ENCODE measurements around the gene TMEM255B. TPM values are rescaled to one million over a fixed set of nuclear protein-coding genes. Genes with fewer than 3 reads are reported as not detected.

Gene TMEM255B
- total and polyA plus RNA-seq, 9 of the 15 experiments (the other 6 are each of a cell fraction or from before 2014, with no cell fraction given): 0.01 to 0.75 (median 0.23) TPM

DNA sequence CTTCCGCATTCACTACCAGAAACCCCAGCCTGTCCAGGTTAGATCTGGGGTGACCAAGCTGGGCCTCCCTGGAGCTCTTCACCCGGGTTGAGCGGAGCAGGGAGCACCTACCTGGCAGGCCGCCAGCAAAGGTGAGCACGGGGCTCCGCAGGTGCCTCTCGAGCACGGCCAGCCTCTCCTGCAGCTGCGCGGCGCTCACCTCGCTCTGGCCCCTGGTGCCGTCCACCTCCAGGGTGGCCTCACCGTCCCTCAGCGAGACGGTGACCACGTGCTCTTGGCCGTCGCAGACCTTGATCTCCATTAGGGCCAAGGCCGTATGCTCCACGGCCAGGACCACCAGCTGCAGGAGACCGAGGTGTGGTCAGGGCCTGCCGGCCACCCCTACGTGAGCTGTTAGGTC lies 62.8 kb downstream of the TMEM255B start:
- FAIRE-seq (no peak), DNase-seq (ENCODE audit: extremely low read depth in 1 of 4, low spot score in 3 of 4) (no peak), ATAC-seq (no peak)
- WGBS (ENCODE audit: insufficient coverage, low coverage, missing lambda C conversion rate): 76% methylated on average over 13 of the region's 24 CpGs
- intact Hi-C loops (cut with micrococcal nuclease) (no loop called here), in situ Hi-C loops (cut with MboI) (loop anchor here (10.0 kb wide), 1 partner anchor 93 kb away; no protein-coding TSS in a partner anchor)
- BruUV-seq (replicated peaks): no TSS peak
- H4K20me1 ChIP-seq (replicated peaks; ENCODE audit: control insufficient read depth, insufficient read depth, low read length): no peaks in the 10 kb centered on the region
- H3K9me1 ChIP-seq (ENCODE audit: control insufficient read depth, insufficient read depth, low read length): no peaks in the 10 kb centered on the region
- H3K4me3 ChIP-seq: no peak overlapping the region
- CTCF ChIA-PET (ENCODE audit: low intra/inter-chr PET ratio): no interaction called here
- POLR2A ChIA-PET: no interaction called here
- peaks cover 0 to 26% of the 10 kb centered on the region in 2 experiments; a peak in 2 of 5 replicates for H3K4me1 ChIP-seq (replicated peaks in 1 of 2; ENCODE audit: control insufficient read depth in 2 of 2, insufficient read depth in 2 of 2, low read length in 2 of 2)
- H3K9me3 ChIP-seq (replicated peaks; ENCODE audit: control insufficient read depth, insufficient read depth, low read depth, low read length): no peaks in the 10 kb centered on the region
- H3K79me2 ChIP-seq (ENCODE audit: control insufficient read depth, insufficient read depth, low read length): no peaks in the 10 kb centered on the region
- no peak overlapping the region for H3K27ac ChIP-seq (ENCODE audit: extremely low read depth, low read depth, low read length)
- H3K4me2 ChIP-seq (ENCODE audit: insufficient read depth, low read length): no peak overlapping the region
- TF ChIP-seq ZNF263 (CRISPR knock-in tag; IDR thresholded peaks at IDR 0.05; ENCODE audit: borderline replicate concordance) (peak; percentile 72), ZNF212 (CRISPR knock-in tag; IDR thresholded peaks at IDR 0.05) (no peak), SIN3B (IDR thresholded peaks at IDR 0.05; ENCODE audit: low read depth) (no peak), KDM5B (IDR thresholded peaks at IDR 0.05; ENCODE audit: insufficient replicate concordance, low read depth, low read length) (no peak), POLR2G (IDR thresholded peaks at IDR 0.05; ENCODE audit: low read depth, low read length) (peak; percentile 52; the same call in 1 of the 2 replicates), NFIC (IDR thresholded peaks at IDR 0.05) (peak; percentile 75)
- TF ChIP-seq, protein P1, sequence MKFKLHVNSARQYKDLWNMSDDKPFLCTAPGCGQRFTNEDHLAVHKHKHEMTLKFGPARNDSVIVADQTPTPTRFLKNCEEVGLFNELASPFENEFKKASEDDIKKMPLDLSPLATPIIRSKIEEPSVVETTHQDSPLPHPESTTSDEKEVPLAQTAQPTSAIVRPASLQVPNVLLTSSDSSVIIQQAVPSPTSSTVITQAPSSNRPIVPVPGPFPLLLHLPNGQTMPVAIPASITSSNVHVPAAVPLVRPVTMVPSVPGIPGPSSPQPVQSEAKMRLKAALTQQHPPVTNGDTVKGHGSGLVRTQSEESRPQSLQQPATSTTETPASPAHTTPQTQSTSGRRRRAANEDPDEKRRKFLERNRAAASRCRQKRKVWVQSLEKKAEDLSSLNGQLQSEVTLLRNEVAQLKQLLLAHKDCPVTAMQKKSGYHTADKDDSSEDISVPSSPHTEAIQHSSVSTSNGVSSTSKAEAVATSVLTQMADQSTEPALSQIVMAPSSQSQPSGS (CRISPR knock-in tag; IDR thresholded peaks at IDR 0.05): no peak
- no peak overlapping the region for H3K9ac ChIP-seq (ENCODE audit: insufficient read depth in 1 of 2, low read depth in 2 of 2, low read length in 2 of 2)
- H3K27me3 ChIP-seq (ENCODE audit: control insufficient read depth in 2 of 2, insufficient read depth in 2 of 2, low read length in 2 of 2): no peaks in the 10 kb centered on the region
- H3K36me3 ChIP-seq (ENCODE audit: control insufficient read depth, insufficient read depth, low read length): no peaks in the 10 kb centered on the region
- no peak overlapping the region for H2AFZ ChIP-seq (ENCODE audit: low read depth, low read length)
